GM12891 (cell line): ENCODE data around the gene RTRAF.

ENCODE experiments used
- POLR2A ChIP-seq: IDR thresholded peaks from 2 replicates; pipeline ENCODE4 v1.6.1; 2011; ENCODE audit warnings: low read depth, low read length, control low read depth
- TAF1 ChIP-seq: IDR thresholded peaks from 2 replicates; pipeline ENCODE4 v1.6.1; 2011; ENCODE audit warnings: low read depth, low read length, control low read depth

GRCh38 chr14:52003324-52003723 is 14.0 kb downstream of the RTRAF start:
- TF ChIP-seq TAF1, result no peak
- TF ChIP-seq POLR2A, result no peak
